ENCODE results near the gene TFEC.

GRCh38 chr7:115968171-115968570 is 62.4 kb downstream of the TFEC start:
- TF ChIP-seq CTCF (conservative IDR thresholded peaks at IDR 0.05 in 1 of 2, IDR thresholded peaks at IDR 0.05 in 1 of 2; ENCODE audit: extremely low read depth in 1 of 2, insufficient read depth in 1 of 2, low read depth in 1 of 2, low read length in 2 of 2) (no peak), EZH2 (IDR thresholded peaks at IDR 0.05; ENCODE audit: borderline replicate concordance, low read length) (no peak)

Measured in mammary epithelial cell (primary cell).